Liver (tissue), 9 donors: ENCODE data around the gene LRRC45. TPM values are rescaled to one million over a fixed set of nuclear protein-coding genes. Genes with fewer than 3 reads are reported as not detected.

Experiments
- DNase-seq: peaks from one replicate; pipeline ENCODE4 v3.0.0-alpha.2; 2017; ENCODE audit warnings: low spot score
- H3K27ac ChIP-seq, 2 donors: one replicate each; pipeline ENCODE4 v1.7.0; 2013; ENCODE audit warnings: inconsistent platforms in 2 of 2, low read length in 2 of 2, control low read depth in 1 of 2, low read depth in 1 of 2, mild to moderate bottlenecking in 1 of 2
- H3K27me3 ChIP-seq, 4 donors: one replicate each; pipeline versions ENCODE4 v1.6.1 to v1.7.0; 2013; ENCODE audit warnings: low read length in 3 of 4, inconsistent platforms in 1 of 4, mild to moderate bottlenecking in 1 of 4, moderate library complexity in 1 of 4; ENCODE audit not compliant: control insufficient read depth in 4 of 4, insufficient read depth in 4 of 4
- H3K36me3 ChIP-seq, 4 donors: one replicate each; pipeline versions ENCODE4 v1.6.1 to v1.7.0; 2013; ENCODE audit warnings: low read length in 3 of 4, mild to moderate bottlenecking in 3 of 4, low read depth in 1 of 4, moderate library complexity in 1 of 4; ENCODE audit not compliant: control insufficient read depth in 4 of 4, insufficient read depth in 3 of 4
- H3K4me1 ChIP-seq, 4 donors: one replicate each; pipeline versions ENCODE4 v1.6.1 to v1.7.0; 2013; ENCODE audit warnings: low read length in 3 of 4, mild to moderate bottlenecking in 3 of 4, moderate library complexity in 1 of 4; ENCODE audit not compliant: control insufficient read depth in 4 of 4, insufficient read depth in 4 of 4
- H3K4me3 ChIP-seq, 3 donors: one replicate each; pipeline versions ENCODE4 v1.6.1 to v1.7.0; 2013; ENCODE audit warnings: low read length in 3 of 3, control low read depth in 1 of 3, low read depth in 1 of 3, mild to moderate bottlenecking in 1 of 3
- H3K9ac ChIP-seq, 2 donors: one replicate each; pipeline ENCODE4 v1.7.0; 2013; ENCODE audit warnings: low read length in 2 of 2, mild to moderate bottlenecking in 2 of 2, moderate library complexity in 2 of 2, control low read depth in 1 of 2, low read depth in 1 of 2
- H3K9me3 ChIP-seq, 4 donors: one replicate each; pipeline versions ENCODE4 v1.6.1 to v1.7.0; 2013; ENCODE audit warnings: low read length in 3 of 4; ENCODE audit not compliant: control insufficient read depth in 4 of 4
- EGR1 ChIP-seq, 2 donors: IDR thresholded peaks; 2 replicates each; pipeline ENCODE4 v1.6.1; 2016 to 2018; ENCODE audit warnings: antibody characterized with exemption in 2 of 2, low read depth in 2 of 2
- FOXA1 ChIP-seq: IDR thresholded peaks from 2 replicates; pipeline ENCODE4 v1.6.1; 2016; ENCODE audit warnings: antibody characterized with exemption
- FOXA2 ChIP-seq: IDR thresholded peaks from 2 replicates; pipeline ENCODE4 v1.6.1; 2016; ENCODE audit warnings: antibody characterized with exemption
- GABPA ChIP-seq, 2 donors: IDR thresholded peaks in 1 of 2; conservative IDR thresholded peaks in 1 of 2; 2 replicates each; pipeline ENCODE4 v1.6.1; 2016; ENCODE audit warnings: antibody characterized with exemption in 2 of 2, mild to moderate bottlenecking in 1 of 2, moderate library complexity in 1 of 2
- HNF4A ChIP-seq, 2 donors: conservative IDR thresholded peaks; 2 replicates each; pipeline ENCODE4 v1.6.1; 2016; ENCODE audit warnings: antibody characterized with exemption in 2 of 2, mild to moderate bottlenecking in 2 of 2
- JUND ChIP-seq, 2 donors: IDR thresholded peaks; 2 replicates each; pipeline ENCODE4 v1.6.1; 2016; ENCODE audit warnings: antibody characterized with exemption in 2 of 2
- MAX ChIP-seq: IDR thresholded peaks from 2 replicates; pipeline ENCODE4 v1.6.1; 2016; ENCODE audit warnings: antibody characterized with exemption
- RAD21 ChIP-seq, 2 donors: IDR thresholded peaks; 2 replicates each; pipeline ENCODE4 v1.6.1; 2016; ENCODE audit warnings: antibody characterized with exemption in 2 of 2, mild to moderate bottlenecking in 2 of 2
- SP1 ChIP-seq: IDR thresholded peaks from 2 replicates; pipeline ENCODE4 v1.6.1; 2018; ENCODE audit warnings: antibody characterized with exemption, mild to moderate bottlenecking
- YY1 ChIP-seq: IDR thresholded peaks from 2 replicates; pipeline ENCODE4 v1.6.1; 2016; ENCODE audit warnings: antibody characterized with exemption, mild to moderate bottlenecking
- ZBTB33 ChIP-seq: IDR thresholded peaks from 2 replicates; pipeline ENCODE4 v1.6.1; 2016; ENCODE audit warnings: antibody characterized with exemption
- WGBS: extraction: QIAGEN DNeasy Blood & Tissue Kit; methylation state at CpG from one replicate; pipeline ENCODE4 v1.1.7; 2013; 5-methylcytosine and 5-hydroxymethylcytosine counted together
- polyA plus RNA-seq, 2 donors: library from polyadenylated mRNA; stranded (reverse) in 1 of 2; unstranded in 1 of 2; fragments of 200-250 nt in 1 of 2; fragments of >200 nt in 1 of 2; fragmentation: Nextera tagmentation in 1 of 2; extraction: Ambion mirVana in 1 of 2; gene quantifications; one replicate each; pipeline versions ENCODE4 v1.2.1 to v1.2.3, GENCODE V29; 2013 to 2015
- total RNA-seq, 2 donors: library from RNA; depleted of rRNA; stranded (reverse); fragments of >200 nt; gene quantifications; one replicate each; pipeline ENCODE4 v1.2.3, GENCODE V29; 2014
- TF ChIP-seq, protein P1 (sequence below): IDR thresholded peaks from 2 replicates; pipeline ENCODE4 v1.6.1; 2016; ENCODE audit warnings: antibody characterized with exemption
- TF ChIP-seq, protein P2 (sequence below): IDR thresholded peaks from 2 replicates; pipeline ENCODE4 v1.6.1; 2016; ENCODE audit warnings: antibody characterized with exemption, mild to moderate bottlenecking
- donor health status: healthy.
- donor health status: healthy.
- donor health status: healthy.
- donor health status: healthy.
- donor health status: healthy.

The LRRC45 gene
- total and polyA plus RNA-seq, 4 donors: 4.0 to 14.1 (median 7.0) TPM

DNA sequence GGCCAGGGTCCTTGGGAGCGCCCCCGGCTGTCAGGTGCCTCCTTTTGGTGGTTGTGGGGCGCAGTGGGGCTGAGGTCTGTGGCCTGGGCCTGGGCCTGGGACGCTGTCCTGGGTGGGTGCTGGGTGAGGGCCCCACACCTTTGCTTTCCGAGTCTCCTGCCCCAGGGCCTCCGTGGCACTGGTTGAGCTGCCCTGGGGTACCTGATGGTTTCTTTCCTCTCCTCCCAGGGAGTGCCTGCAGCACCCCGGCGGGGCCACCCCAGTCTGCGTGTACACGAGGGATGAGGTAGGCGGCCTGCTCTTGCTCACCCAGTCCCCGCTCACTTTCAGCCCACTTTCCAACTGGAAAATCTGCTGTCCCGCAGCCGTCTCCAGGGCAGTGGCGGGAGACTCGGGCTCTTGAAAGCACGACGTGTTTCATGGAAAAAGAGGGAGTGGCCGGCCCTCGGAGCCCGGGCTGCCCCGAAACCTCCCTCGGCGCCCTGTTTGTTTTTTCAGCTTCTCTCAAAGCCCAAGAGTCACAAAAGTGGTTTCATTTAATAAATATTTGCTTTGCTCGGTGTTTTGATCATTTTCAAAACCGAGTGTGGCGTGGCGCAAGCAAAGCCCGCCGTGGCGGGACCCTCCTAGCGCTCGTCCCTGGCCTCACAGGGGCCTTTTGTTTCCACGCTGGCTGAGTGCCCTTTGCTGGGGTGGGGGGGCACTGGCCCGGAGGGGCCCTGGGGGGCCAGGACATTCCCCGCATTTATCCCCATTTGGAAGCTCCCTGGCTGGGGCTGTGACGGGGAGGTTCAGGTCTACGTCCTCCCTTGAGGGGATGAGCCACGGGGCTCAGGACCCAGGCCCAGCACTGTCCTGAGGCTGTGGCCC lies 28.3 kb upstream of the LRRC45 start:
- H3K36me3 ChIP-seq: peaks cover 0 to 3% (median under 1%) of the 10 kb centered on the region in 4 donors
- no peak overlapping the region for H3K9ac ChIP-seq
- no peaks in the 10 kb centered on the region for H3K9me3 ChIP-seq
- TF ChIP-seq SP1: no peak
- TF ChIP-seq RAD21 (IDR thresholded peaks at IDR 0.05): no peak
- TF ChIP-seq, protein P1, sequence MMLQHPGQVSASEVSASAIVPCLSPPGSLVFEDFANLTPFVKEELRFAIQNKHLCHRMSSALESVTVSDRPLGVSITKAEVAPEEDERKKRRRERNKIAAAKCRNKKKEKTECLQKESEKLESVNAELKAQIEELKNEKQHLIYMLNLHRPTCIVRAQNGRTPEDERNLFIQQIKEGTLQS: no peak
- TF ChIP-seq, protein P2, sequence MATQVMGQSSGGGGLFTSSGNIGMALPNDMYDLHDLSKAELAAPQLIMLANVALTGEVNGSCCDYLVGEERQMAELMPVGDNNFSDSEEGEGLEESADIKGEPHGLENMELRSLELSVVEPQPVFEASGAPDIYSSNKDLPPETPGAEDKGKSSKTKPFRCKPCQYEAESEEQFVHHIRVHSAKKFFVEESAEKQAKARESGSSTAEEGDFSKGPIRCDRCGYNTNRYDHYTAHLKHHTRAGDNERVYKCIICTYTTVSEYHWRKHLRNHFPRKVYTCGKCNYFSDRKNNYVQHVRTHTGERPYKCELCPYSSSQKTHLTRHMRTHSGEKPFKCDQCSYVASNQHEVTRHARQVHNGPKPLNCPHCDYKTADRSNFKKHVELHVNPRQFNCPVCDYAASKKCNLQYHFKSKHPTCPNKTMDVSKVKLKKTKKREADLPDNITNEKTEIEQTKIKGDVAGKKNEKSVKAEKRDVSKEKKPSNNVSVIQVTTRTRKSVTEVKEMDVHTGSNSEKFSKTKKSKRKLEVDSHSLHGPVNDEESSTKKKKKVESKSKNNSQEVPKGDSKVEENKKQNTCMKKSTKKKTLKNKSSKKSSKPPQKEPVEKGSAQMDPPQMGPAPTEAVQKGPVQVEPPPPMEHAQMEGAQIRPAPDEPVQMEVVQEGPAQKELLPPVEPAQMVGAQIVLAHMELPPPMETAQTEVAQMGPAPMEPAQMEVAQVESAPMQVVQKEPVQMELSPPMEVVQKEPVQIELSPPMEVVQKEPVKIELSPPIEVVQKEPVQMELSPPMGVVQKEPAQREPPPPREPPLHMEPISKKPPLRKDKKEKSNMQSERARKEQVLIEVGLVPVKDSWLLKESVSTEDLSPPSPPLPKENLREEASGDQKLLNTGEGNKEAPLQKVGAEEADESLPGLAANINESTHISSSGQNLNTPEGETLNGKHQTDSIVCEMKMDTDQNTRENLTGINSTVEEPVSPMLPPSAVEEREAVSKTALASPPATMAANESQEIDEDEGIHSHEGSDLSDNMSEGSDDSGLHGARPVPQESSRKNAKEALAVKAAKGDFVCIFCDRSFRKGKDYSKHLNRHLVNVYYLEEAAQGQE: no peak
- TF ChIP-seq ZBTB33: no peak
- no peak for TF ChIP-seq EGR1 (IDR thresholded peaks at IDR 0.05; ENCODE audit: low read depth in 2 of 2)
- TF ChIP-seq MAX: no peak
- no peak for TF ChIP-seq FOXA1
- no peak for TF ChIP-seq YY1
- TF ChIP-seq HNF4A (conservative IDR thresholded peaks at IDR 0.05): no peak
- TF ChIP-seq GABPA (IDR thresholded peaks at IDR 0.05 in 1 of 2, conservative IDR thresholded peaks at IDR 0.05 in 1 of 2): no peak
- no peak for TF ChIP-seq JUND (IDR thresholded peaks at IDR 0.05)
- no peak for TF ChIP-seq FOXA2
- peaks cover 13 to 35% (median 24%) of the 10 kb centered on the region in 4 donors for H3K4me1 ChIP-seq
- no peak for DNase-seq
- H3K27ac ChIP-seq: no peak overlapping the region
- 61% methylated on average over 39 of the region's 39 CpGs for WGBS
- H3K4me3 ChIP-seq: no peak overlapping the region
- H3K27me3 ChIP-seq: no peaks in the 10 kb centered on the region

GRCh38 chr17:81995463-81996231 lies 27.5 kb upstream of the LRRC45 start:
- 96% methylated on average over 29 of the region's 29 CpGs for WGBS
- no peaks in the 10 kb centered on the region for H3K27me3 ChIP-seq
- no peak overlapping the region for H3K27ac ChIP-seq
- H3K4me1 ChIP-seq: peaks cover 17 to 41% (median 27%) of the 10 kb centered on the region in 4 donors
- peaks cover 0 to 3% (median under 1%) of the 10 kb centered on the region in 4 donors for H3K36me3 ChIP-seq
- no peak overlapping the region for H3K9ac ChIP-seq
- DNase-seq: no peak
- H3K4me3 ChIP-seq: no peak overlapping the region
- TF ChIP-seq JUND (IDR thresholded peaks at IDR 0.05) (no peak), MAX (no peak), FOXA2 (no peak)
- TF ChIP-seq, protein P1: no peak
- TF ChIP-seq, protein P2: no peak
- no peaks in the 10 kb centered on the region for H3K9me3 ChIP-seq
